Vagina (tissue), 2 donors: ENCODE results near the gene MTA3.

Experiments
- CTCF ChIP-seq, 3 experiments: fragments of 450-650 bp in 2 of 3; fragments of 200-600 bp in 1 of 3; sonication (generic) in 1 of 3; IDR thresholded peaks; one replicate each; pipeline ENCODE4 v1.5.1; 2017 to 2019; ENCODE audit warnings: antibody characterized with exemption in 3 of 3, mild to moderate bottlenecking in 2 of 3, moderate library complexity in 2 of 3
- POLR2A ChIP-seq, 2 donors: fragments of 450-650 bp; IDR thresholded peaks; one replicate each; pipeline ENCODE4 v1.6.1; 2017; ENCODE audit warnings: antibody characterized with exemption in 2 of 2, mild to moderate bottlenecking in 2 of 2, moderate library complexity in 2 of 2

- TF ChIP-seq CTCF (IDR thresholded peaks at IDR 0.05) (no peak), POLR2A (IDR thresholded peaks at IDR 0.05) (no peak)
These were observed 143.5 kb downstream of the MTA3 start for GRCh38 chr2:42711896-42712295.
